ENCODE data around the gene SLC25A25.

DNA sequence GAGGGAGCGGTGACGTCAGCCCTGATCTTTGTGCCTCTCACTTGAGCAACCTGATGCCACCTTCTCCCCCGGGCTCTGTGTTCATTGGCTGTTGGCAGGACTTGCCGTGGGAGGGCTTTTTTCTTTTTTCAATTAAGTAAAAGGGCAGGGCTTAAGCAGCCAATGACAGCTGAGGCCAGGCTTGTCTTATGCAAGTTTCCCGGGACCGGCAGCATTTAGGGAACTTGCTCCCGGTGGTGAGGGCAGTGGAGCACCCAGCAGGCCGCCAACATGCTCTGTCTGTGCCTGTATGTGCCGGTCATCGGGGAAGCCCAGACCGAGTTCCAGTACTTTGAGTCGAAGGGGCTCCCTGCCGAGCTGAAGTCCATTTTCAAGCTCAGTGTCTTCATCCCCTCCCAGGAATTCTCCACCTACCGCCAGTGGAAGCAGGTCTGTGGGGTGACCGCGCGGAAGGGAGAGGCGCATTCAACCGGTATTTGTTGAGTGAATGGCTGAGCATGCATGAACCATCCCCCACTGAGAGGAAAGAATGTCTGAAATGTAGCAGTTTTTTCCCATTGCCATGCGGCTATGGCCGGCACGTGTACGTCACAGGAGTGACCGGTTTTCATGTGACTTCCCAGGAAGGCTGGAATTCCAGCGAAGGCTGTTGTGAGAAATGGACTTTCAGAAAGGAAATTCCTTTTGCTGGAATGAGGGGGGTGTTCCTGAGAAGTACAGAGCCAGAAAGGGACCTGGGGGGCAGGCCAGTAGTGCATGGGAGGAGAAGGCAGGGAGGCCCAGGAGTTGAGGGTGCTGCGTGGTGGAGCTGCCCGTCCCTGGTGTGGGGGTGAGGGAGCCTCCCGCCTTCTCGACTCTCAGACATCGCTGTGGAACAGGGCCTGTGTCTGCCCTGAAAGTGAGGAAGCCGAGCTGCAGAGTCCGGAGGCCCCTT, 30.5 kb downstream of the SLC25A25 start:
- TF ChIP-seq POLR2A (IDR thresholded peaks at IDR 0.05; ENCODE audit: low read depth, low read length) (no peak), POLR2AphosphoS5 (IDR thresholded peaks at IDR 0.05; ENCODE audit: low read depth, low read length) (no peak)

Data from GM12891 (cell line).